ENCODE measurements around the gene GRP. TPM values are rescaled to one million over a fixed set of nuclear protein-coding genes. Genes with fewer than 3 reads are reported as not detected.

Gene GRP
- total RNA-seq, 1 experiment from 2014 or later = 0.22 TPM

DNA sequence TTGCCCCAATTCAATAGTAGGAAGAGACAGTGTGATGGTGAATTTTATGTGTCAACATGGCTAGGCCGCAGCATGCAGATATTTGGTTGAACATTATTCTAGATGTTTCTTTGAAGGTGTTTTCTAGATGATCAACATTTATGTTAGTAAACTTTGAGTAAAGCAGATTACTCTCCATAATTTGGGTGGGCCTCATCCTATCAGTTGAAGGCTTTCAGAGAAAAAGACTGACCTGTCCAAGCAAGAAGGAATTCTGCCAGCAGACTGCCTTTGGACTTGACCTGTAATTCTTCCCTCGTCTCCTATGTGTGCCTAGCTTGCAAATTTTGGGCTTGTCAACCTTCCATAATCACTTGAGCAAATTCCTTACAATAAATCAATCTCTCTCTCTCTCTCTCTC is 8.3 kb upstream of the GRP start:
- no peak for DNase-seq
- no peaks in the 10 kb centered on the region for H3K27me3 ChIP-seq
- no peaks in the 10 kb centered on the region for H3K9me3 ChIP-seq (replicated peaks)

DNA sequence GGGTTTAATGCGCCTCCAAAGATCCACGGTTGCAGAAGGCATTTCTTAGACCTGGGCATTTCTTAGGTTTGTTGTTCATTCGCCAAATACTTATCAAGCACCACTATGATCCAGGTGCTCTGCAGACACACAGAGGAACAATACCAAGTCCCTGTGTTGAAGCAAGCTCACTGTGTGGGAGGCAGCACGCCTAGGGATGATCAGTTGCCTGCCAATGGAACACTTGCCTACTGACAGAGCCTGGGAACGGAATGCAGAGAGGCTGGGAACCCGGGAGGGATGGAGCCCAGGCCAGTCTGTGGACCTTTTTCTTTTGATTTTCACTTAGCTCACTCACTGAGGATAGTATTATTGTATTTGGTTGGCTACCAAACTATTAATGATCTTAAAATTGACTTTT is 1.9 kb upstream of the GRP start:
- Histone ChIP-seq H3K27me3 (no peaks in the 10 kb centered on the region), H3K9me3 (replicated peaks) (no peaks in the 10 kb centered on the region)
- no peak for DNase-seq

More for the DNA sequence above, 8.3 kb upstream of the GRP start:
- no peaks in the 10 kb centered on the region for H3K4me1 ChIP-seq
- H3K27ac ChIP-seq = no peak overlapping the region
- no peak overlapping the region for H3K4me3 ChIP-seq
- no peaks in the 10 kb centered on the region for H3K36me3 ChIP-seq

DNA sequence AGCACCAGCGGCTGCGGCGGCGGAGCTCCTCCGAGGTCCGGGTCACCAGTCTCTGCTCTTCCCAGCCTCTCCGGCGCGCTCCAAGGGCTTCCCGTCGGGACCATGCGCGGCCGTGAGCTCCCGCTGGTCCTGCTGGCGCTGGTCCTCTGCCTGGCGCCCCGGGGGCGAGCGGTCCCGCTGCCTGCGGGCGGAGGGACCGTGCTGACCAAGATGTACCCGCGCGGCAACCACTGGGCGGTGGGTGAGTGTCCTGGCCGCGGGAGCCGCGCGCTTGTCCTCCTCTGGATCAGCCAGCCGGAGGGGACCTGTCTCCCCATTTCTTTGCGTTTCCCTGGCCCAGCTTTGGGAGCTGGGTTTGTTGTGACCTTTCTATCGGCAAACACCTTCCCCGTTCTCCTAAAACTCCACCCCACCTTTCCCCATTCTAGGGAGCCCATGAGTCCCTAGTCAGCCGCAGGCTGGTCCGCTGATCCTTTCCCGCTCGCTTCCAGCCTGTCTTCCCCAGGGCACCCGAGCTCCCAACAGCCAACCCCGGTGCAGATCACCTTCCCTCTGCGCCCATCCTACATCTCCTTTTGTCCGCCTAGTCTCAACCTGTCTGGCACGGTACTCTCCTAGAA is 316 bp downstream of the GRP start:
- no peaks in the 10 kb centered on the region for H3K9me3 ChIP-seq (replicated peaks)
- no peak overlapping the region for H3K4me3 ChIP-seq
- H3K36me3 ChIP-seq = no peaks in the 10 kb centered on the region
- no peak overlapping the region for H3K27ac ChIP-seq
- no peaks in the 10 kb centered on the region for H3K27me3 ChIP-seq
- DNase-seq = no peak
- no peaks in the 10 kb centered on the region for H3K4me1 ChIP-seq

More for the DNA sequence above, 1.9 kb upstream of the GRP start:
- H3K27ac ChIP-seq = no peak overlapping the region
- no peak overlapping the region for H3K4me3 ChIP-seq
- no peaks in the 10 kb centered on the region for H3K4me1 ChIP-seq
- H3K36me3 ChIP-seq = no peaks in the 10 kb centered on the region

DNA sequence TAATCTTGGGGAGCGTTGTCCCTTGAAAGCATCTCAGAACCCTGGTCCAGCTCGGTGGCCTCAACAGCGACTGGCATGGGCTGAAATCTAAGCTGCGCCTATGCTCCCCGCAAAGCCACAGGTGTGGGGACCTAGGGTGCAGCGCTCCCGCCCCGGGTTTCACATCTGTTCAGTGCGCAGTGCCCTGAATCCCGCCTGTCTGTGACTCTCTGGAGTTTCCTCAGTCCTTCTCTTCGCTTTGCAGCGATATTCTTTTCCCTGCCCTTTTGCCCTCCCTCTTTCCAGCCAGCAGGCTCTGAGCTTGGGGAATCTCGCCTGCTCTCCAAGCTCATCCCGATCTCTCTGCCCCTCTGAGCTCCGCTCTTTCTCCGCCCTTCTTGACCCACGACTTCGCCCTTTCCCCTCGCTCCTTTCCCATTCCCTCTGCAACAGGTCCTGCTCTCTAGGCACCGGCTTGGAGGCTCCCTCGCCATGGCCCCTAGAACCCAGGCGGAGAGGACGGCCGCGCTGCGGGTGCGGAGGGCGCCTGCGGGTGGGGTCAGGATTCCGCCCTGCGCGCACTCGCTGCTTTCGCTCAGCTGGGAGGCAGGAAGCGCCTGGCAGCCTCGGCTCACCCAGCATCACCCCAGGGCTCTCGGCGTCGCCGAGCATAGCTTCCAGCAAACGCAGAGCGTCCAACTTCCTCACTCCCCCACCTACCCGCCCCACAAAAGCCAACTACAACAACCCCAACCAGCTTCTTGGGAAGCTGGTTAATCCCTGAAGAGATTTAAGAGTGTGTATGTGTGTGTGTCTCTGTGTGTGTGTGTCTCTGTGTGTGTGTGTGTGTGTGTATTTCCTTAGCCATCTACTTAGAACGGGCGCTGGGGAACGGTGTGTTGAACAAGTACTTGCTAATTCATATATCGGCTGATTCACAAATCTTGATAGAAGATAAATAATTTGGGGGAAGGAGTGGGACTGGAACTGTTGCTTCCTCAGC is 1.1 kb downstream of the GRP start:
- no peak for DNase-seq
- H3K27me3 ChIP-seq = no peaks in the 10 kb centered on the region

DNA sequence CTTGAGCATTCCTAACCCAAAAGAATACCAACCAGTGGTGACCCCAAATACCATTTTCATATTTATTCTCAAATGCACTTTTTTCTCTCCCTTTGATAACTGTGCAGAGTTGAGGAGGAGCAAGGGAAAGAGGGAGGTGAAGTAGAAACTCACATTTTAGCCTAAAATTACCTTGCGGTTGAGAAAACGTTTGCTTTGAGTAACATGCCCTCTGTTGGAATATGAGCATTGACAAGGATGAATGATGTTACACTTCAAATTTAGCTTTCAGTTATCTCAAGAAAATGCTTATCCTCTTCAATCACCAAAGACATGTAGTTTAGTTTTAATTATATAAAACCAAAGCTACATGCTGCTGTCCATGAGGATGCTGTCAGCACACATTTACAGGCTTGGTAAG is 2.4 kb downstream of the GRP start:
- H3K27me3 ChIP-seq = no peaks in the 10 kb centered on the region
- no peak for DNase-seq
- H3K36me3 ChIP-seq = no peaks in the 10 kb centered on the region
- no peak overlapping the region for H3K27ac ChIP-seq
- no peak overlapping the region for H3K4me3 ChIP-seq
- no peaks in the 10 kb centered on the region for H3K4me1 ChIP-seq
- no peaks in the 10 kb centered on the region for H3K9me3 ChIP-seq (replicated peaks)

More for the DNA sequence above, 1.1 kb downstream of the GRP start:
- H3K36me3 ChIP-seq = no peaks in the 10 kb centered on the region
- no peak overlapping the region for H3K4me3 ChIP-seq
- H3K27ac ChIP-seq = no peak overlapping the region
- no peaks in the 10 kb centered on the region for H3K4me1 ChIP-seq
- H3K9me3 ChIP-seq (replicated peaks) = no peaks in the 10 kb centered on the region

DNA sequence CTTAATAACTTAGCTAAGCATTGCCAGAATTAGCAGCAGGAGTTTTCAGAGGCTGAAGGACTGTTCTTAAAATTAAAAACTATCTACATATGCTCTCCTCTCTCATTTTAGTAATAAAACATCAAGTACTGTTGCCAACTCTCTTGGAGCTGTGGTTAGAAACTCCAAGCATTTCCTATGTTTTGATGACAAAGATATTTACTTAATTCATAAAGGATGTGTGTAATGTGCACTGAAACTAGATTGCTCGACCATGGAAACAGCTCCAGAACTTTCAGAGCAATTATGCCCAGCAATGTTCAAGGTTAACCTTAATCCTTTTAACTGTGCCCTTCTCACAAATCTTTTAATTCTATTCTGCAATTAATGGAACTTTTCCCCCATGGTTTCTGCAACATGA is 8.4 kb downstream of the GRP start:
- H3K4me3 ChIP-seq = no peak overlapping the region
- no peaks in the 10 kb centered on the region for H3K36me3 ChIP-seq
- DNase-seq = no peak
- no peaks in the 10 kb centered on the region for H3K4me1 ChIP-seq
- no peaks in the 10 kb centered on the region for H3K9me3 ChIP-seq (replicated peaks)
- H3K27me3 ChIP-seq = no peaks in the 10 kb centered on the region
- no peak overlapping the region for H3K27ac ChIP-seq

DNA sequence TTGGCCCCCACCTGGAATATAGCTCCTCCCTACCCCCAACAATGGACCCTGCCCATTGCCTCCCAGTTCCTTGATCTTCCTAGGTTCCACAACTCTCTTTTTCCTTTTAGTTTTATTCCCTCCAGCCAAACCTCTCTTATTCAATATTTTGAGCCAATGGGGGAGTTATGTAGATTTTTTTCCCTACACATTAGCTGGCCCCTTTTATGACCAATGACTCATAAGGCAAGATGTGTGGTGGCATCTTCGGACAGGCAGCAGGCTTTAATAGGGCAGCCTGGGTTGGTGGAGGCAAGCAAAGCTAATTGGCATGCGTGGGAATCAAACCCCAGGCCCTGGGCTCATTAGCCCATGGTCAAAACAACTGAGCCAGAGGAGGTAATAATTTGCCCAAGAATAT is 9.2 kb downstream of the GRP start:
- no peaks in the 10 kb centered on the region for H3K27me3 ChIP-seq
- no peaks in the 10 kb centered on the region for H3K4me1 ChIP-seq
- no peak overlapping the region for H3K4me3 ChIP-seq
- H3K36me3 ChIP-seq = no peaks in the 10 kb centered on the region
- H3K27ac ChIP-seq = no peak overlapping the region
- no peak for DNase-seq
- no peaks in the 10 kb centered on the region for H3K9me3 ChIP-seq (replicated peaks)

DNA sequence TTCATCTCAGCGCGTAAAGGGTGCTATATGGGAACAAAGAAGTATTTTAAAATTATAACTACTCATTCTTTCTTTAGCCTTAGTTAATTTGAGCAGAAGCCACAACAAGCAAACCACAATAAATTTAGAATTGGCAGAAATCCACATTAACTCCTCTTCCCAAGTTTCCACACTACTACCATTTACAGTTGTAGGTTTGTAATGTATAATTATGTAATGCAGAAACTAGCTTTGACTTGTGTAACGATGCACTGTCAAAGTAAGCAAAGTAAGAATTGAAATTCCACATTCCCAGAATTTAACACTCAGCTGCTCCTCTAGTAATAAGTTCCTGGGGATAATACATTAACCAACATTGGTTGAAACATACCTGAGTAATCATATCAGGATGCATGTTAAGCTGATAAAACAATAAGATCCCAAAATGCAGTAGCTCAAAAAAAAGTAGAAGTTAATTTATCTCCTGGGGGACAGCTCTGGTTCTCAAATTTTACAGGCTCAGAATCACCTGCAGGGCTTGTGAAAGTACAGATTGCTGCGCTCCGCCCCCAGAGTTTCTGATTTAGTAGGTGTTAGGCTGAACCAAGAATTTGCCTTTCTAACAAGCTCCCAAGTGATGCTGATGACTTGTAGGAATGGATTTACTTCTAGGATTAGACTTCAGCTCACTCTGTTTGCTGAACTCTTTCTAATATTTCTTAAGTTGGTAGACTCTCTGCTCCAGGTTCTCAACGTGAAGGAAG is 9.9 kb downstream of the GRP start:
- H3K4me1 ChIP-seq = no peaks in the 10 kb centered on the region
- H3K4me3 ChIP-seq = no peak overlapping the region
- no peaks in the 10 kb centered on the region for H3K36me3 ChIP-seq
- H3K27ac ChIP-seq = no peak overlapping the region
- H3K9me3 ChIP-seq (replicated peaks) = no peaks in the 10 kb centered on the region
- no peaks in the 10 kb centered on the region for H3K27me3 ChIP-seq
- no peak for DNase-seq

DNA sequence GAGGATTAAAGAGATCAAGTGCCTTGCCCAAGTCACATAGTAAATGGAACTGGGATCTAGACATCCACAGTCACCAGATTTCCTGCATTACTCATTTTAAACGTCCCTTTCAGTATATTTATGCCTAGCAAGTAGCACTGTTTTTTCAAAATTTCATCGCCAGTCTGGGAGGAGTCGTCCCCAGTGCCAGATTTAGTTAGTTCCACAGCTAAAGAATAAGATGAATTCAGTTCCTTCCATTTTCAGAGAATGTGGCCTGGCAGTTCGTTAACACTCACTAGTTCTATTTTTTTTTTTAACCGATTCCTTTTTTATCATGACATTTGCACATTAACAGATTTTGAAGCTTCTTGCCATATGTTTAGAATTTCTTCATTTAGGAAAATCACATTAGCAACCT is 11.2 kb downstream of the GRP start:
- no peak for DNase-seq
- H3K4me3 ChIP-seq = no peak overlapping the region
- no peak overlapping the region for H3K27ac ChIP-seq
- no peaks in the 10 kb centered on the region for H3K9me3 ChIP-seq (replicated peaks)
- H3K4me1 ChIP-seq = no peaks in the 10 kb centered on the region
- H3K36me3 ChIP-seq = no peaks in the 10 kb centered on the region
- no peaks in the 10 kb centered on the region for H3K27me3 ChIP-seq

DNA sequence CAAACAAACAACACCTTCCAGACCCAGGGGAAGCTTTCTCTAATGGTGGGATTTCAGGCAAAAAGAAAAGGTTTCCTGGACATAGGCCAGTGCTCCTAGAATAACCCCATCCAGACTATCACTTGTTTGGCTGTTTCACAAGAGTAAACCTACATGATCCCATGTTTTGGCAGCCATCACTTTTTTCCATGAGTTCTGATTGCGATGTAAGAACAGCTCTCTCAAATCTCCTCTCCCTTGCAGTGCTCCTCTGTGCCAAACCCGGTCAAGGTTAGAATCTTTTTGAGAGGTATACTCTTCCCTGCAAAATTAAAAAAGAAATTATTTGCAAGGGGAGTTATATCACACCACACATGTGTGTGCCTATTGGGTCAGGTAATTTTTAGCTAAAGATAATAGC is 11.9 kb downstream of the GRP start:
- no peaks in the 10 kb centered on the region for H3K9me3 ChIP-seq (replicated peaks)
- no peak overlapping the region for H3K27ac ChIP-seq
- H3K4me3 ChIP-seq = no peak overlapping the region
- H3K27me3 ChIP-seq = no peaks in the 10 kb centered on the region
- no peaks in the 10 kb centered on the region for H3K36me3 ChIP-seq
- DNase-seq = no peak
- H3K4me1 ChIP-seq = no peaks in the 10 kb centered on the region

DNA sequence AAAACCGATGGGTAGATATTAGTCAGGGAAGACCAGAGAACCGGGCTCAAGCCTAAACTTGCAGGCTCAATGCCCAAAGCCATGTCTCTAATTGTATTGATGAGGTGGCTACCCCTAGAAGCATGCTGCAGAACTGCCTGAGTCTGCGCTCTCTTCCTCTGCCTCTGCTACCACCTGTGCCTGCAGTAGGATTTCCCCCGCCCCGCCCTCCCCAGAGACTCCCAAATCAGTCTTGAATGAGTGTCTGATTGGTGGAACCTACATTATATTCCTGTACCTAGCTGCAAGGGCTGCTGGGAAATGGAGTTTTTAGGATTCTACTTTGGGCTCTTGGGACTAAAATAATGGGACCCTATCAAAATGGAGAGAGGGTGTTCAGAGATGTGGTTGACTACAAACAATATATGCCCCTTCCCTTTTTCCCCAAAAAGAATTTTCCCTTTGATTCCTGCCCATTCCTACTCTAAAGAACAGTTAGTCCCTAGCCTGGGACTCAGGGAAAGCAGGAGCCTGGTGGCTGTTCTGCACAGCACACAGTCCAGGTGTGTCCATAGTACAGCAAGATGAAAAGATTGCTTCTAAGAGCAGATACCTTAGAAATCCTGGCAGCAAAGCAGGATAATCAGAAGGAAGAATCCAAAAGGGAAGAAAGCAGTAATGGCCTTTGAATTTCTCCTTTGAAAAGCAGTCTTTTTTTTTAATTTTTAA is 12.5 kb downstream of the GRP start:
- no peak overlapping the region for H3K4me3 ChIP-seq
- H3K27me3 ChIP-seq = no peaks in the 10 kb centered on the region
- no peak overlapping the region for H3K27ac ChIP-seq
- no peaks in the 10 kb centered on the region for H3K9me3 ChIP-seq (replicated peaks)
- no peaks in the 10 kb centered on the region for H3K4me1 ChIP-seq
- DNase-seq = no peak
- H3K36me3 ChIP-seq = no peaks in the 10 kb centered on the region

DNA sequence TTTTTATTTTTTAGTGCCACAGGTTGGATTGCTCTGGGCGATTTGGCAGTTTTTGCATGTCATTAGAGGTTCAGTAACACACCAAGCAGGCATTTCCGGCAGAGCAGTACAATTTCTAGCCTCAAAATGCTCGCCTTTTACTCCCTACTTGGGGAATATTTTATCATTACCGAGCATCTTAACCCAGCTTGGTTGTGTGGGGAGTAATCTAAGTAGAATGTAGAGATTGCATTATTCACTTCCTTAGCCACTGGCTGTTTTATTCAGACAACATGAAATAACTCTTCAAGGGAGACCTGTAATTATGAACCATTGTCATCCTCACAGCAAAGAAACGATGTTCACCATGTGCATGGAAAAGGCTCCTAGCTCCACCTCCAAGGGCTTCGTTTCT is 13.1 kb downstream of the GRP start:
- DNase-seq = no peak
- Histone ChIP-seq H3K4me3 (no peak overlapping the region), H3K27ac (no peak overlapping the region), H3K36me3 (no peaks in the 10 kb centered on the region), H3K27me3 (no peaks in the 10 kb centered on the region), H3K9me3 (replicated peaks) (no peaks in the 10 kb centered on the region), H3K4me1 (no peaks in the 10 kb centered on the region)

DNA sequence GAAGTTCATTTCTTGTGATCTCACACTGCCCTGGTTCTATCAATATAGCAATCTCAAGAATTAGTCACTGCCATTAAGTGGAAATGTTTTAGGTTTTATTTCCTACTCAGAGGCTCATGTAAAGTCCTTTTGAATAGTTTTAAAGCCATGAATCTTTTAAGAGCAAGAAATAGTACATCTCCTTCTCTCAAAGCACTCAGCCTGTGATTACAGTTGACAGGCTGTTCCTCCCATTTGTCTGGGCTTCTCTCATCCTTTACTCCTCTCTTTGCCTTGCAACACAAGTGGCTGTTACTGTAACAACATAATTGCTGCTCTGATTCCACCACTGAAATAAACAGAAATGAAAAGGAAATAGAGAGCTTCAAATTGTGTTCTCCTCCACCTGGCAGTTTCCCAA is 18.4 kb downstream of the GRP start:
- H3K27ac ChIP-seq = no peak overlapping the region
- no peaks in the 10 kb centered on the region for H3K4me1 ChIP-seq
- H3K9me3 ChIP-seq (replicated peaks) = no peaks in the 10 kb centered on the region
- no peak for DNase-seq
- H3K36me3 ChIP-seq = no peaks in the 10 kb centered on the region
- no peaks in the 10 kb centered on the region for H3K27me3 ChIP-seq
- no peak overlapping the region for H3K4me3 ChIP-seq

DNA sequence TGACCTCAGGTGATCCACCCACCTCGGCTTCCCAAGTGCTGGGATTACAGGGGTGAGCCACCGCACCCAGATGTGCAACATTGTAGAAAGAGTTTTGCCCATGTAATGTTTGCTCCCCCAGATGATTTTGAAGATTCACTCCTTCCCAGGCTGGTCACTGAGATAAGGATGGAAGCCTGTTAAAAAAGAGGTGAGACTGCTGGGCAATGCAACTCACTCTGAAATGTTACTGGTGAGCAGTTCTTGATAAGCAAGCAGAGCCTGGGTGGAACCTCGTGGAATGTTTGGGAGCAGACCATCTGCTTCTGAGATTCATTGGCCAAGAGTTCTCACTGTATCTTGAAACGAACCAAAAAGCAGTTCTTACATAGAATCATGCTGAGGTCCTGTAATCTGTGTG is 19.7 kb downstream of the GRP start:
- H3K27ac ChIP-seq = no peak overlapping the region
- no peaks in the 10 kb centered on the region for H3K9me3 ChIP-seq (replicated peaks)
- no peak for DNase-seq
- H3K27me3 ChIP-seq = no peaks in the 10 kb centered on the region
- H3K4me1 ChIP-seq = no peaks in the 10 kb centered on the region
- no peaks in the 10 kb centered on the region for H3K36me3 ChIP-seq
- no peak overlapping the region for H3K4me3 ChIP-seq

DNA sequence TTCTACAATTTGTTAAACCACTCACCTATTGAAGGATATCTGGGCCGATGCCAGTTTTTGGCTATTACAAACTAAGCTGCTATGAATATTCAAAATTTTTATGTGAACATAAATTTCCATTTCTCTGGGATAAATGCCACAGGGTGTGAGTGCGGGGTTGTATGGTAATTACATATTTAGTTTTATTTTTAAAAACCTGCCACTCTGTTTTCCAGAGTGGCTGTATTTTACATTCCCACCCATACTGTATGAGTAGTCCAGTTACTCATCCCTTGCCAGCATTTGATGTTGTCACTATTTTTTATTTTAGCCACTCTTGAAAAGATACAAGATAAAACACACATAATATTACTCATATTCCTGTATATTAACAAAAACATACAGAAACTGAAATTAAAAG is 22.9 kb downstream of the GRP start:
- H3K27ac ChIP-seq = no peak overlapping the region
- no peaks in the 10 kb centered on the region for H3K27me3 ChIP-seq
- H3K9me3 ChIP-seq (replicated peaks) = no peaks in the 10 kb centered on the region
- no peak overlapping the region for H3K4me3 ChIP-seq
- H3K4me1 ChIP-seq = no peaks in the 10 kb centered on the region
- H3K36me3 ChIP-seq = no peaks in the 10 kb centered on the region
- no peak for DNase-seq

Measured in SJCRH30 (cell line).